Measurements from ENCODE around the gene SPATA6L.

Gene SPATA6L

GRCh38 chr9:4686584-4686983 lies 20.3 kb upstream of the SPATA6L start:
- H3K27me3 ChIP-seq (ENCODE audit: control insufficient read depth, insufficient read depth, low read length): no peaks in the 10 kb centered on the region
- no peak for TF ChIP-seq CTCF (IDR thresholded peaks at IDR 0.05)
- no peaks in the 10 kb centered on the region for H3K4me1 ChIP-seq
- H3K36me3 ChIP-seq (ENCODE audit: control insufficient read depth, insufficient read depth, low read length): no peaks in the 10 kb centered on the region
- H3K4me3 ChIP-seq (ENCODE audit: low read depth, low read length): no peak overlapping the region
- H3K9ac ChIP-seq: no peak overlapping the region
- no peak overlapping the region for H3K4me2 ChIP-seq (ENCODE audit: low read length)
- H3K27ac ChIP-seq: no peak overlapping the region
- no peak overlapping the region for H2AFZ ChIP-seq
- no peaks in the 10 kb centered on the region for H3K79me2 ChIP-seq
- H3K9me3 ChIP-seq (ENCODE audit: control insufficient read depth, low read length): no peaks in the 10 kb centered on the region

GRCh38 chr9:4686112-4686511 lies 19.8 kb upstream of the SPATA6L start:
- Histone ChIP-seq H3K79me2 (peaks cover 2% of the 10 kb centered on the region), H3K9ac (no peak overlapping the region), H3K4me3 (ENCODE audit: low read depth, low read length) (no peak overlapping the region), H3K27me3 (ENCODE audit: control insufficient read depth, insufficient read depth, low read length) (no peaks in the 10 kb centered on the region), H3K36me3 (ENCODE audit: control insufficient read depth, insufficient read depth, low read length) (no peaks in the 10 kb centered on the region), H2AFZ (no peak overlapping the region), H3K27ac (no peak overlapping the region), H3K9me3 (ENCODE audit: control insufficient read depth, low read length) (no peaks in the 10 kb centered on the region), H3K4me1 (no peaks in the 10 kb centered on the region), H3K4me2 (ENCODE audit: low read length) (no peak overlapping the region)
- TF ChIP-seq CTCF (IDR thresholded peaks at IDR 0.05): no peak

GRCh38 chr9:4684820-4685219 lies 18.5 kb upstream of the SPATA6L start:
- Histone ChIP-seq H2AFZ (no peak overlapping the region), H3K79me2 (peaks cover 2% of the 10 kb centered on the region), H3K9ac (no peak overlapping the region), H3K27ac (no peak overlapping the region), H3K4me2 (ENCODE audit: low read length) (no peak overlapping the region), H3K4me1 (peaks cover 2% of the 10 kb centered on the region), H3K27me3 (ENCODE audit: control insufficient read depth, insufficient read depth, low read length) (no peaks in the 10 kb centered on the region), H3K4me3 (ENCODE audit: low read depth, low read length) (no peak overlapping the region), H3K9me3 (ENCODE audit: control insufficient read depth, low read length) (no peaks in the 10 kb centered on the region), H3K36me3 (ENCODE audit: control insufficient read depth, insufficient read depth, low read length) (no peaks in the 10 kb centered on the region)
- TF ChIP-seq CTCF (IDR thresholded peaks at IDR 0.05): no peak

- H3K9ac ChIP-seq: no peak overlapping the region
- H3K4me1 ChIP-seq: peaks cover 2% of the 10 kb centered on the region
These were observed 14.5 kb upstream of the SPATA6L start for GRCh38 chr9:4680750-4681149.

More at GRCh38 chr9:4680750-4681149, 14.5 kb upstream of the SPATA6L start:
- H3K36me3 ChIP-seq (ENCODE audit: control insufficient read depth, insufficient read depth, low read length): no peaks in the 10 kb centered on the region
- H3K4me3 ChIP-seq (ENCODE audit: low read depth, low read length): peak overlapping the region; percentile 99
- H3K79me2 ChIP-seq: peaks cover 2% of the 10 kb centered on the region
- TF ChIP-seq CTCF (IDR thresholded peaks at IDR 0.05): no peak
- H3K9me3 ChIP-seq (ENCODE audit: control insufficient read depth, low read length): no peaks in the 10 kb centered on the region
- no peaks in the 10 kb centered on the region for H3K27me3 ChIP-seq (ENCODE audit: control insufficient read depth, insufficient read depth, low read length)
- no peak overlapping the region for H3K27ac ChIP-seq
- no peak overlapping the region for H2AFZ ChIP-seq
- H3K4me2 ChIP-seq (ENCODE audit: low read length): peak overlapping the region; percentile 99

Data from parathyroid adenoma (tissue), 2 donors.